GM12878 (cell line): ENCODE results near the gene PXT1. TPM values are rescaled to one million over a fixed set of nuclear protein-coding genes. Genes with fewer than 3 reads are reported as not detected.

Source experiments
- ATAC-seq: fragments of 200-7000 bp; cut with Tn5 transposase; 3 replicates; pipeline ENCODE4 v1.9.1; 2020; ENCODE audit warnings: mild to moderate bottlenecking, moderate library complexity
- BruUV-seq: library from RNA; stranded (reverse); fragments of 400-500 nt; replicated peaks from 2 replicates; lab custom pipeline; 2021; lab: Mats Ljungman, UMichigan
- CTCF ChIA-PET: fragments of 300-600 bp; sonication (Branson Sonifier 250); formaldehyde crosslinking; extraction: SDS; loops from one replicate; lab custom pipeline; 2021; ENCODE audit warnings: inconsistent platforms; lab: Yijun Ruan, JAX
- POLR2A ChIA-PET: fragments of 350-600 bp; formaldehyde crosslinking; extraction: SDS; loops from one replicate; lab custom pipeline; 2021; ENCODE audit warnings: inconsistent platforms; lab: Charles Lee
- RAD21 ChIA-PET: fragments of 300-600 bp; sonication (Branson Sonifier 250); formaldehyde crosslinking; loops from one replicate; lab custom pipeline; 2023; ENCODE audit warnings: antibody characterized with exemption; ENCODE audit not compliant: unreplicated experiment; lab: Charles Lee
- SMC1A ChIA-PET: fragments of 300-600 bp; sonication (Branson Sonifier 250); formaldehyde crosslinking; loops from one replicate; lab custom pipeline; 2023; ENCODE audit not compliant: unreplicated experiment, uncharacterized antibody; lab: Charles Lee
- DNase-seq: peaks from one replicate; pipeline ENCODE4 v3.0.0-alpha.2; 2011; ENCODE audit warnings: low read depth, low spot score
- FAIRE-seq: peaks from 3 replicates; lab custom pipeline; 2011; peaks lifted over from hg19 to GRCh38; lab: Jason Lieb, UNC
- H2AFZ ChIP-seq: 2 replicates; pipeline ENCODE4 v1.6.0; 2011; ENCODE audit warnings: low read depth, low read length, control low read depth; ENCODE audit not compliant: control insufficient read depth
- H3K27ac ChIP-seq: 2 replicates; pipeline ENCODE4 v1.5.1; 2011; ENCODE audit warnings: control low read depth; ENCODE audit not compliant: control insufficient read depth, insufficient read depth
- H3K27me3 ChIP-seq, 2 experiments: replicated peaks in 1 of 2; 2 replicates each; pipeline versions ENCODE4 v1.6.0 to v1.6.1; 2011; ENCODE audit warnings: low read length in 1 of 2; ENCODE audit not compliant: control insufficient read depth in 2 of 2, insufficient read depth in 2 of 2
- H3K36me3 ChIP-seq, 2 experiments: 2 replicates each; pipeline ENCODE4 v1.5.1; 2011; ENCODE audit warnings: low read length in 1 of 2; ENCODE audit not compliant: control insufficient read depth in 2 of 2, insufficient read depth in 2 of 2
- H3K4me1 ChIP-seq: 2 replicates; pipeline ENCODE4 v1.6.1; 2011; ENCODE audit warnings: mild to moderate bottlenecking, low read length, moderate library complexity, mixed read lengths; ENCODE audit not compliant: control insufficient read depth, insufficient read depth
- H3K4me2 ChIP-seq: 2 replicates; pipeline ENCODE4 v1.6.0; 2011; ENCODE audit warnings: control low read depth; ENCODE audit not compliant: control insufficient read depth, insufficient read depth
- H3K4me3 ChIP-seq: fragments of 200-600 bp; sonication (generic); 2 replicates; pipeline ENCODE4 v1.5.1; 2016
- H3K79me2 ChIP-seq: 2 replicates; pipeline ENCODE4 v1.6.0; 2011; ENCODE audit warnings: low read length; ENCODE audit not compliant: control insufficient read depth, insufficient read depth
- H3K9ac ChIP-seq: 2 replicates; pipeline ENCODE4 v1.8.0; 2011; ENCODE audit warnings: low read length, control low read depth, mixed read lengths; ENCODE audit not compliant: control insufficient read depth, insufficient read depth
- H3K9me3 ChIP-seq: replicated peaks from 3 replicates; pipeline ENCODE4 v1.5.1; 2011; ENCODE audit warnings: mild to moderate bottlenecking, low read length; ENCODE audit not compliant: control insufficient read depth, insufficient read depth
- H4K20me1 ChIP-seq: 2 replicates; pipeline ENCODE4 v1.6.0; 2011; ENCODE audit not compliant: control insufficient read depth, insufficient read depth
- CREM ChIP-seq: IDR thresholded peaks from 2 replicates; pipeline ENCODE4 v1.6.1; 2014; ENCODE audit warnings: antibody characterized with exemption, low read depth
- EZH2 ChIP-seq: IDR thresholded peaks from 2 replicates; pipeline ENCODE4 v1.6.1; 2012; ENCODE audit warnings: low read depth, mild to moderate bottlenecking, control low read depth, inconsistent platforms, low read length, borderline replicate concordance; ENCODE audit not compliant: control insufficient read depth
- HCFC1 ChIP-seq: fragments of 150-350 bp; IDR thresholded peaks from 2 replicates; pipeline ENCODE4 v1.6.1; 2014; ENCODE audit warnings: low read length
- NR2C2 ChIP-seq: IDR thresholded peaks from 2 replicates; pipeline ENCODE4 v1.6.1; 2011; ENCODE audit warnings: borderline replicate concordance, low read depth; ENCODE audit not compliant: control insufficient read depth, insufficient read length
- RUNX3 ChIP-seq: IDR thresholded peaks from 2 replicates; pipeline ENCODE4 v1.6.1; 2012; ENCODE audit warnings: low read length, inconsistent platforms
- SP1 ChIP-seq: IDR thresholded peaks from one replicate; pipeline ENCODE4 v1.6.1; 2011; ENCODE audit warnings: low read depth, low read length
- ZBTB4 ChIP-seq: fragments of 450-650 bp; formaldehyde crosslinking; IDR thresholded peaks from 2 replicates; pipeline ENCODE4 v1.4.0; 2022; ENCODE audit warnings: mild to moderate bottlenecking, moderate library complexity
- ZNF384 ChIP-seq: IDR thresholded peaks from 2 replicates; pipeline ENCODE4 v1.6.1; 2012; ENCODE audit warnings: low read depth, mild to moderate bottlenecking, low read length, improper control_type of control experiment, borderline replicate concordance
- ZZZ3 ChIP-seq: IDR thresholded peaks from 2 replicates; pipeline ENCODE4 v1.6.1; 2011; ENCODE audit warnings: low read depth; ENCODE audit not compliant: control insufficient read depth, insufficient read length
- WGBS: methylation state at CpG from one replicate; pipeline ENCODE4 v1.1.6; 2016; ENCODE audit warnings: low lambda C conversion rate; ENCODE audit not compliant: insufficient replicate concordance, insufficient coverage; ENCODE audit errors: missing lambda C conversion rate; 5-methylcytosine and 5-hydroxymethylcytosine counted together
- in situ Hi-C: fragments of 300-500 bp; cut with MboI; formaldehyde crosslinking; loops from 9 replicates; pipeline ENCODE4 v1.14.3; 2018; ENCODE audit warnings: mixed read lengths
- intact Hi-C: fragments of 100-400 bp; cut with micrococcal nuclease; formaldehyde crosslinking; loops from one replicate; pipeline ENCODE4 v1.14.2; 2022; ENCODE audit not compliant: unreplicated experiment
- polyA plus RNA-seq, 11 experiments: library from polyadenylated mRNA; depleted of rRNA in 4 of 11; unstranded in 6 of 11; stranded (reverse) in 5 of 11; fragments of >200 nt; fragmentation: Nextera tagmentation in 4 of 11; fragmentation: Illumina TruSeq in 1 of 11; extraction: Ambion mirVana in 4 of 11; extraction: Trizol in 1 of 11; gene quantifications; 1 replicate in 1 of 11; 2 replicates in 10 of 11; pipeline versions ENCODE4 v1.2.1 to v1.2.3, GENCODE V29; 2011 to 2016; ENCODE audit warnings: inconsistent platforms in 2 of 11, missing spikeins in 2 of 11, low read depth in 1 of 11
- total RNA-seq, 4 experiments: library from RNA; depleted of rRNA in 3 of 4; stranded (reverse); fragments of >200 nt in 3 of 4; fragmentation: Illumina TruSeq in 1 of 4; extraction: Trizol in 1 of 4; gene quantifications; 2 replicates each; pipeline versions ENCODE4 v1.2.1 to v1.2.3, GENCODE V29; 2013 to 2021
- TF ChIP-seq, protein P1 (sequence below): fragments of 450-650 bp; formaldehyde crosslinking; IDR thresholded peaks from 2 replicates; pipeline ENCODE4 v1.5.0; 2022; ENCODE audit warnings: mild to moderate bottlenecking, missing genetic modification characterization

The PXT1 gene
- total and polyA plus RNA-seq, 10 of the 15 experiments (the other 5 are each of a cell fraction or from before 2014, with no cell fraction given): 0.27 to 2.9 (median 0.50) TPM

DNA sequence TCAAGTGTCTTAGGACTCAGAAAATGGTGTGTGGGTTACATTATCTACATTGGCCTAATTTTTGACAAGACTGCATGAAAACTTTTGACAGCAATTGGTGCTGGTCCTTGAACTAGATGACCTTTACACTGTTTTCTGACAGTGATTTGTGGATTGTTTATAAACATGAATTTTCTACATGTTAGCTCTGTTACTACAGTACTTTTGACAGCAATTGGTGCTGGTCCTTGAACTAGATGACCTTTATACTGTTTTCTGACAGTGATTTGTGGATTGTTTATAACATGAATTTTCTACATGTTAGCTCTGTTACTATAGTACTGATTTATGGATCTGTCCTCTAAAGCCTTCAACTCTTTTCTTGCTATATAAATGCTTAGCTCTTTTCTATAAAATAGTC is 16.8 kb upstream of the PXT1 start (continued):
- TF ChIP-seq SP1 (no peak), EZH2 (no peak)
- TF ChIP-seq, protein P1, sequence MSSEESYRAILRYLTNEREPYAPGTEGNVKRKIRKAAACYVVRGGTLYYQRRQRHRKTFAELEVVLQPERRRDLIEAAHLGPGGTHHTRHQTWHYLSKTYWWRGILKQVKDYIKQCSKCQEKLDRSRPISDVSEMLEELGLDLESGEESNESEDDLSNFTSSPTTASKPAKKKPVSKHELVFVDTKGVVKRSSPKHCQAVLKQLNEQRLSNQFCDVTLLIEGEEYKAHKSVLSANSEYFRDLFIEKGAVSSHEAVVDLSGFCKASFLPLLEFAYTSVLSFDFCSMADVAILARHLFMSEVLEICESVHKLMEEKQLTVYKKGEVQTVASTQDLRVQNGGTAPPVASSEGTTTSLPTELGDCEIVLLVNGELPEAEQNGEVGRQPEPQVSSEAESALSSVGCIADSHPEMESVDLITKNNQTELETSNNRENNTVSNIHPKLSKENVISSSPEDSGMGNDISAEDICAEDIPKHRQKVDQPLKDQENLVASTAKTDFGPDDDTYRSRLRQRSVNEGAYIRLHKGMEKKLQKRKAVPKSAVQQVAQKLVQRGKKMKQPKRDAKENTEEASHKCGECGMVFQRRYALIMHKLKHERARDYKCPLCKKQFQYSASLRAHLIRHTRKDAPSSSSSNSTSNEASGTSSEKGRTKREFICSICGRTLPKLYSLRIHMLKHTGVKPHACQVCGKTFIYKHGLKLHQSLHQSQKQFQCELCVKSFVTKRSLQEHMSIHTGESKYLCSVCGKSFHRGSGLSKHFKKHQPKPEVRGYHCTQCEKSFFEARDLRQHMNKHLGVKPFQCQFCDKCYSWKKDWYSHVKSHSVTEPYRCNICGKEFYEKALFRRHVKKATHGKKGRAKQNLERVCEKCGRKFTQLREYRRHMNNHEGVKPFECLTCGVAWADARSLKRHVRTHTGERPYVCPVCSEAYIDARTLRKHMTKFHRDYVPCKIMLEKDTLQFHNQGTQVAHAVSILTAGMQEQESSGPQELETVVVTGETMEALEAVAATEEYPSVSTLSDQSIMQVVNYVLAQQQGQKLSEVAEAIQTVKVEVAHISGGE: no peak

GRCh38 chr6:36455486-36456027 is 12.9 kb upstream of the PXT1 start:
- RAD21 ChIA-PET: interaction anchor here (0.5 kb wide), 1 partner anchor 10 kb away, joined by 3 read pairs; no protein-coding TSS in a partner anchor
- CTCF ChIA-PET: interaction anchor here (0.9 to 1.9 kb wide), 4 partner anchors 10 to 124 kb away, joined by 3 to 6 read pairs (median 4); no protein-coding TSS in a partner anchor
- Histone ChIP-seq H3K4me2 (no peak overlapping the region), H3K27ac (no peak overlapping the region), H3K9me3 (no peaks in the 10 kb centered on the region), H3K4me3 (no peak overlapping the region), H3K4me1 (no peaks in the 10 kb centered on the region), H3K36me3 (peaks cover 0 to 6% of the 10 kb centered on the region in 2 experiments; a peak in 1 of 4 replicates), H2AFZ (no peak overlapping the region), H3K27me3 (no peaks in the 10 kb centered on the region), H3K79me2 (peaks cover 26% of the 10 kb centered on the region), H4K20me1 (no peaks in the 10 kb centered on the region), H3K9ac (no peak overlapping the region)
- POLR2A ChIA-PET: interaction anchor here (0.7 to 1.6 kb wide), 3 partner anchors 12 to 568 kb away, joined by 3 to 7 read pairs (median 6); no protein-coding TSS in a partner anchor
- DNase-seq: no peak
- ATAC-seq: no peak
- BruUV-seq: no TSS peak
- no peak for FAIRE-seq
- WGBS: 97% methylated on average over 3 of the region's 3 CpGs
- SMC1A ChIA-PET: interaction anchor here (0.8 to 1.2 kb wide), 2 partner anchors 22 to 168 kb away, joined by 3 read pairs; no protein-coding TSS in a partner anchor
- TF ChIP-seq HCFC1 (no peak), ZNF384 (no peak), ZBTB4 (CRISPR knock-in tag) (no peak), ZZZ3 (no peak), CREM (no peak), NR2C2 (no peak), RUNX3 (no peak)
- in situ Hi-C loops: no loop called here
- intact Hi-C loops: no loop called here
